ENCODE measurements around the gene DHRSX.

GRCh38 chrX:2283111-2283859 lies 217.5 kb downstream of the DHRSX start:
- TF ChIP-seq POLR2AphosphoS5 (IDR thresholded peaks at IDR 0.05; ENCODE audit: borderline replicate concordance, low read depth, low read length) = no peak
- TF ChIP-seq EZH2 (IDR thresholded peaks at IDR 0.05) = no peak
- TF ChIP-seq FOXP2 (optimal IDR thresholded peaks at IDR 0.05; ENCODE audit: control extremely low read depth, extremely low read length, insufficient read depth) = no peak

All from SK-N-MC (cell line).